Measurements from ENCODE around the gene MMP28. TPM values are rescaled to one million over a fixed set of nuclear protein-coding genes. Genes with fewer than 3 reads are reported as not detected.
A peak's percentile ranks its signal among the peaks of the same experiment; 100 is the strongest.

The MMP28 gene
- total RNA-seq, 4 donors from 2014 or later = 12.4 to 48.0 (median 28.6) TPM

- Histone ChIP-seq H3K9me3 (no peaks in the 10 kb centered on the region), H3K4me1 (peaks cover 21 to 25% of the 10 kb centered on the region in 2 donors), H3K4me3 (replicated peaks in 1 of 3) (peak overlapping the region in 2 of 3 donors; percentile 3 to 70), H3K27me3 (no peaks in the 10 kb centered on the region), H3K27ac (peak overlapping the region; percentile 74 to 97 (median 92)), H3K36me3 (no peaks in the 10 kb centered on the region)
- WGBS, 2 donors = 27 to 28% methylated on average over 19 of the region's 19 CpGs
- DNase-seq = no peak
- intact Hi-C loops (cut with DNase I) = no loop called here
- TF ChIP-seq CTCF (IDR thresholded peaks at IDR 0.05) = no peak
- no peak for TF ChIP-seq POLR2A (IDR thresholded peaks at IDR 0.05)
Measured at GRCh38 chr17:35808240-35808961, 13.0 kb upstream of the MMP28 start.

- intact Hi-C loops (cut with DNase I) = no loop called here
- WGBS, 2 donors = 89 to 91% methylated on average over 7 of the region's 7 CpGs
Measured at GRCh38 chr17:35807371-35808144, 12.1 kb upstream of the MMP28 start.

GRCh38 chr17:35804658-35805192, 9.3 kb upstream of the MMP28 start:
- no peaks in the 10 kb centered on the region for H3K27me3 ChIP-seq
- intact Hi-C loops (cut with DNase I) = loop anchor here (2.0 kb wide), 1 partner anchor 40 kb away; no protein-coding TSS in a partner anchor
- no peak for TF ChIP-seq POLR2A (IDR thresholded peaks at IDR 0.05)
- peak; percentile 78 to 100 (median 94) for TF ChIP-seq CTCF (IDR thresholded peaks at IDR 0.05)
- peak overlapping the region in 1 of 3 donors; percentile 24 for H3K27ac ChIP-seq
- peaks cover 11 to 27% of the 10 kb centered on the region in 2 donors for H3K4me1 ChIP-seq
- peak; percentile 37 to 42 for DNase-seq
- no peaks in the 10 kb centered on the region for H3K36me3 ChIP-seq
- H3K4me3 ChIP-seq (replicated peaks in 1 of 3) = no peak overlapping the region
- 35 to 41% methylated on average over 1 of the region's 1 CpG for WGBS, 2 donors
- no peaks in the 10 kb centered on the region for H3K9me3 ChIP-seq

More at GRCh38 chr17:35807371-35808144, 12.1 kb upstream of the MMP28 start:
- Histone ChIP-seq H3K9me3 (no peaks in the 10 kb centered on the region), H3K4me3 (replicated peaks in 1 of 3) (no peak overlapping the region), H3K27ac (no peak overlapping the region), H3K4me1 (peaks cover 21 to 25% of the 10 kb centered on the region in 2 donors), H3K36me3 (no peaks in the 10 kb centered on the region), H3K27me3 (no peaks in the 10 kb centered on the region)
- no peak for DNase-seq
- TF ChIP-seq CTCF (IDR thresholded peaks at IDR 0.05) (no peak), POLR2A (IDR thresholded peaks at IDR 0.05) (no peak)

- no peak for TF ChIP-seq POLR2A (IDR thresholded peaks at IDR 0.05)
- no peak for TF ChIP-seq CTCF (IDR thresholded peaks at IDR 0.05)
- intact Hi-C loops (cut with DNase I) = no loop called here
- Histone ChIP-seq H3K36me3 (no peaks in the 10 kb centered on the region), H3K9me3 (no peaks in the 10 kb centered on the region), H3K4me3 (replicated peaks in 1 of 3) (no peak overlapping the region), H3K27me3 (no peaks in the 10 kb centered on the region), H3K27ac (peak overlapping the region; percentile 9 to 39 (median 26)), H3K4me1 (peaks cover 16 to 40% of the 10 kb centered on the region in 2 donors)
- 66 to 77% methylated on average over 8 to 9 of the region's 9 CpGs for WGBS, 2 donors
- peak; percentile 54 to 65 for DNase-seq
Measured at GRCh38 chr17:35801583-35802224, 6.3 kb upstream of the MMP28 start.

Measured in thyroid gland (tissue), 4 donors.